Mucosa of descending colon (tissue), 3 donors: ENCODE data around the gene NECAB2. TPM values are rescaled to one million over a fixed set of nuclear protein-coding genes. Genes with fewer than 3 reads are reported as not detected.

Experiments
- ATAC-seq: fragments of 200-7000 bp; cut with Tn5 transposase; one replicate; pipeline ENCODE4 v1.9.1; 2020; ENCODE audit warnings: mild to moderate bottlenecking, moderate library complexity
- DNase-seq, 3 donors: peaks; one replicate each; pipeline ENCODE4 v3.0.0-alpha.2; 2020
- H3K36me3 ChIP-seq: fragments of 200-600 bp; one replicate; pipeline ENCODE4 v1.8.0; 2021; ENCODE audit warnings: low read depth, mild to moderate bottlenecking
- H3K4me1 ChIP-seq: fragments of 200-600 bp; one replicate; pipeline ENCODE4 v1.8.0; 2021; ENCODE audit warnings: low read depth, mild to moderate bottlenecking
- H3K4me3 ChIP-seq: fragments of 200-600 bp; one replicate; pipeline ENCODE4 v1.8.0; 2021; ENCODE audit warnings: mild to moderate bottlenecking
- H3K9me3 ChIP-seq: fragments of 200-600 bp; one replicate; pipeline ENCODE4 v1.8.0; 2021; ENCODE audit warnings: mild to moderate bottlenecking
- intact Hi-C, 2 donors: fragments of 100-400 bp; cut with DNase I in 1 of 2; cut with micrococcal nuclease in 1 of 2; formaldehyde crosslinking; loops; one replicate each; pipeline versions ENCODE4 v1.11.0 to v1.11.1; 2022; cut with DNase I, micrococcal nuclease
- total RNA-seq, 3 donors: library from RNA; stranded (reverse); fragmentation: NEBNext Ultra II Directional in 2 of 3; extraction: Animal tissue kit (Norgen Biotek cat#: 25700) in 2 of 3; gene quantifications; one replicate each; pipeline versions ENCODE4 v1.2.1 to v1.2.4, GENCODE V29; 2021 to 2023
- TF ChIP-seq, protein P1 (sequence below): fragments of 200-600 bp; IDR thresholded peaks from one replicate; pipeline ENCODE4 v1.8.0; 2022; ENCODE audit warnings: antibody characterized with exemption, mild to moderate bottlenecking
- donor health status: DM: no; HTN: no; CAD: no; lungs with moderate emphysema.
- donor health status: DM: no; HTN: no; CAD: no.
- donor health status: DM: no; HTN: yes; CAD: no.

NECAB2 gene
- total RNA-seq, 3 donors from 2014 or later = 0.55 to 2.0 (median 0.96) TPM

DNA sequence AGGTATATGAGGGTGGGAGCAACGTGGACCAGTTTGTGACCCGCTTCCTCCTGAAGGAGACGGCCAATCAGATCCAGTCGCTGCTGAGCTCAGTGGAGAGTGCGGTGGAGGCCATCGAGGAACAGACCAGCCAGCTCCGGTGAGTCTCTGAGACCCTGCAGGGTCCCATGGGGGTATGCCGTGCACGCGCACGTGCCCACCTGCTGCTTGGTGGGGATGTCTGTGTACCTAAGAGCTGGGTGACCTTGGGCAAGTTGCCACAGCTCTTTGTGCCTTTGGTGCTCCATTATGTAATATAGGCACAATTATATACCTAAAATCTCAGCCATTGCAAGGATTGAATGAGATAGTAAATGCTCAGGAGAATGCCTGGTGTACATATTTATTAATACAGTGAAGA, 22.4 kb downstream of the NECAB2 start:
- no peaks in the 10 kb centered on the region for H3K4me1 ChIP-seq
- TF ChIP-seq, protein P1, sequence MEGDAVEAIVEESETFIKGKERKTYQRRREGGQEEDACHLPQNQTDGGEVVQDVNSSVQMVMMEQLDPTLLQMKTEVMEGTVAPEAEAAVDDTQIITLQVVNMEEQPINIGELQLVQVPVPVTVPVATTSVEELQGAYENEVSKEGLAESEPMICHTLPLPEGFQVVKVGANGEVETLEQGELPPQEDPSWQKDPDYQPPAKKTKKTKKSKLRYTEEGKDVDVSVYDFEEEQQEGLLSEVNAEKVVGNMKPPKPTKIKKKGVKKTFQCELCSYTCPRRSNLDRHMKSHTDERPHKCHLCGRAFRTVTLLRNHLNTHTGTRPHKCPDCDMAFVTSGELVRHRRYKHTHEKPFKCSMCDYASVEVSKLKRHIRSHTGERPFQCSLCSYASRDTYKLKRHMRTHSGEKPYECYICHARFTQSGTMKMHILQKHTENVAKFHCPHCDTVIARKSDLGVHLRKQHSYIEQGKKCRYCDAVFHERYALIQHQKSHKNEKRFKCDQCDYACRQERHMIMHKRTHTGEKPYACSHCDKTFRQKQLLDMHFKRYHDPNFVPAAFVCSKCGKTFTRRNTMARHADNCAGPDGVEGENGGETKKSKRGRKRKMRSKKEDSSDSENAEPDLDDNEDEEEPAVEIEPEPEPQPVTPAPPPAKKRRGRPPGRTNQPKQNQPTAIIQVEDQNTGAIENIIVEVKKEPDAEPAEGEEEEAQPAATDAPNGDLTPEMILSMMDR = no peak
- no peaks in the 10 kb centered on the region for H3K36me3 ChIP-seq
- H3K9me3 ChIP-seq = no peaks in the 10 kb centered on the region
- ATAC-seq = no peak
- no peak for DNase-seq
- intact Hi-C loops = no loop called here
- H3K4me3 ChIP-seq = no peak overlapping the region

GRCh38 chr16:83992624-83993023, 24.6 kb downstream of the NECAB2 start:
- no peaks in the 10 kb centered on the region for H3K9me3 ChIP-seq
- no peak for ATAC-seq
- no peak for DNase-seq
- no peaks in the 10 kb centered on the region for H3K36me3 ChIP-seq
- TF ChIP-seq, protein P1 = no peak
- no peaks in the 10 kb centered on the region for H3K4me1 ChIP-seq
- no peak overlapping the region for H3K4me3 ChIP-seq
- intact Hi-C loops = no loop called here

- no peaks in the 10 kb centered on the region for H3K36me3 ChIP-seq
- ATAC-seq = peak; percentile 13
- intact Hi-C loops = no loop called here
Observed at GRCh38 chr16:83994087-83994486, 26.0 kb downstream of the NECAB2 start.

DNA sequence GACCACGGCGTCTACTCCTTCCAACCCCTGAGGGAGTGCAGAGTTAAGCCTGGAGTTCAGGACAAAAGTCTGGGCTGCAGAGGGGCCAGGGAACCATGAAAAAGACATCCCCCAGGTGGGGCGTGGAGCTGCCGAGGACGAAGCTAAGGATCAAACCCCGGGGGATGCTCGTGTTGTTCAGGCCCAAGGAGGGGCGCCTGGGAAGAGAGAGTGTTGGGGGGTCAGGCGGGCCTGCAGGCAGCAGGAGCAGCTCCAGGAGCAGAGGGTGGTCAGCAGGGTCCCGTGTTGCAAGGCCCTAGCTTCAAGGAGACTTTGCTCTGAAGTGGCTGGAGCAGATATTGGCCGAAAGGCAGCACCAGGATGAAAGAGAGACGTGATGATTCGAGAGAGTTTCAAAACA, 26.7 kb downstream of the NECAB2 start:
- no peak overlapping the region for H3K4me3 ChIP-seq
- TF ChIP-seq, protein P1 = no peak
- H3K4me1 ChIP-seq = no peaks in the 10 kb centered on the region
- intact Hi-C loops = no loop called here
- DNase-seq = no peak
- H3K9me3 ChIP-seq = no peaks in the 10 kb centered on the region
- no peak for ATAC-seq
- H3K36me3 ChIP-seq = no peaks in the 10 kb centered on the region

More at GRCh38 chr16:83994087-83994486, 26.0 kb downstream of the NECAB2 start:
- TF ChIP-seq, protein P1 = no peak
- no peak for DNase-seq
- Histone ChIP-seq H3K4me1 (no peaks in the 10 kb centered on the region), H3K4me3 (no peak overlapping the region), H3K9me3 (no peaks in the 10 kb centered on the region)

- TF ChIP-seq, protein P1 = no peak
- DNase-seq = peak in 2 of 3 donors; percentile 17 to 49
- H3K36me3 ChIP-seq = no peaks in the 10 kb centered on the region
- no peak overlapping the region for H3K4me3 ChIP-seq
- intact Hi-C loops = no loop called here
- peak; percentile 87 for ATAC-seq
- no peaks in the 10 kb centered on the region for H3K9me3 ChIP-seq
- H3K4me1 ChIP-seq = no peaks in the 10 kb centered on the region
Observed at GRCh38 chr16:83995754-83996153, 27.7 kb downstream of the NECAB2 start.
